ENCODE results near the gene DDT.

DNA sequence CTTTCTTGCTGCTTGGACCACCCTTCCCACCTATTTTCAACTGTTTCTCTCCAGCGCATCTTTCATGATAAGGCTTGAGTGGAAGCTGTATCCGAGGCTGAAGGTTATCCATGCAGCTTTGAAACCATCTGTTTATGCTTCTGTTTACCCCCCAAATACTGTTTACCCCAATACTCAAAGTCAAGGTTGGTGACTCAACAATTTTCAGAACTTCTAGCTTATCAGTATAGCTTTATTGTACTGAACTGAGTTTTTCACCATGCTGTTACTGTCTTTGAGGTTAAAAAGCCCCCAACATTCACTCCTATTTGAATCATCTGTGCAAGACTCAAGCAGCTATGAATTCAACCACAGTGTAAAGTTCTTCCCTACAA is 35.8 kb upstream of the DDT start:
- TF ChIP-seq, protein P1, sequence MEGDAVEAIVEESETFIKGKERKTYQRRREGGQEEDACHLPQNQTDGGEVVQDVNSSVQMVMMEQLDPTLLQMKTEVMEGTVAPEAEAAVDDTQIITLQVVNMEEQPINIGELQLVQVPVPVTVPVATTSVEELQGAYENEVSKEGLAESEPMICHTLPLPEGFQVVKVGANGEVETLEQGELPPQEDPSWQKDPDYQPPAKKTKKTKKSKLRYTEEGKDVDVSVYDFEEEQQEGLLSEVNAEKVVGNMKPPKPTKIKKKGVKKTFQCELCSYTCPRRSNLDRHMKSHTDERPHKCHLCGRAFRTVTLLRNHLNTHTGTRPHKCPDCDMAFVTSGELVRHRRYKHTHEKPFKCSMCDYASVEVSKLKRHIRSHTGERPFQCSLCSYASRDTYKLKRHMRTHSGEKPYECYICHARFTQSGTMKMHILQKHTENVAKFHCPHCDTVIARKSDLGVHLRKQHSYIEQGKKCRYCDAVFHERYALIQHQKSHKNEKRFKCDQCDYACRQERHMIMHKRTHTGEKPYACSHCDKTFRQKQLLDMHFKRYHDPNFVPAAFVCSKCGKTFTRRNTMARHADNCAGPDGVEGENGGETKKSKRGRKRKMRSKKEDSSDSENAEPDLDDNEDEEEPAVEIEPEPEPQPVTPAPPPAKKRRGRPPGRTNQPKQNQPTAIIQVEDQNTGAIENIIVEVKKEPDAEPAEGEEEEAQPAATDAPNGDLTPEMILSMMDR (IDR thresholded peaks at IDR 0.05; ENCODE audit: insufficient read depth, low read length) = no peak
- TF ChIP-seq POLR2AphosphoS5 (IDR thresholded peaks at IDR 0.05; ENCODE audit: low read depth) (no peak), GABPA (IDR thresholded peaks at IDR 0.05; ENCODE audit: low read depth) (no peak), REST (IDR thresholded peaks at IDR 0.05; ENCODE audit: insufficient replicate concordance, low read depth) (no peak)

Data from HL-60 (cell line).